Measurements from ENCODE around the gene RAB1B.

The RAB1B gene

DNA sequence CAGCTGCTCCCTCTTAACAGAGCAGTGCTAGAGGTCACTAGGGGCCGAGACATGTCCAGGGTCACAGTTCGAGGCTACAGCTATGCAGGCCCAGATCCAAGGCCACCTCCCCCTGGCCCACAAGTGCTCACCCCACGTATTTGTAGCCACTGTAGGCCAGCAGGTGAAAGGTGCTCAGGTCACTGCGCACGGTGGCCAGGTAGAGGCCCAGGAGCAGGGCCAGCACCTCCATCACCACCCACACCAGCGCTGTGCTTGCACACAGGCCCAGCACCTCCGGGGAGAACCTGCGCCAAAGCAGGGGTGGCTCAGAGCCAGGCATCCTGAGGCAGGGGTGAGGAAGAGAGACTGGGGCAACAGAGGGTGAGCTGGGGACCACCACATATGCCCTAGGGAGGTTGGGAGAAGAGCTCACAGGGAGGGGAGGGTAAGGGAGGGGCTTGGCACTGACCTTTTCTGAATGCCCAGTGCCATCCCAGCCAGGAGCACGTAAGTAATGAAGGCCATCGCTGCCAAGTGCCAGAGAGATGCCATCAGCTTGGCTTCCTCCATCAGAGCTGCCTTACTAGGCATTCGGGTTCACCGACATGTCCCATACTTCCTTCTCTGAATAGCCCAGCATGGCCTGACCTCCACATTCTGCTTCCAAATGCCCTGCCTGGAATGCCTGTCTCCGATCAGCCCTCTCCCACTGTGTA is 17.0 kb downstream of the RAB1B start:
- no peak for DNase-seq

DNA sequence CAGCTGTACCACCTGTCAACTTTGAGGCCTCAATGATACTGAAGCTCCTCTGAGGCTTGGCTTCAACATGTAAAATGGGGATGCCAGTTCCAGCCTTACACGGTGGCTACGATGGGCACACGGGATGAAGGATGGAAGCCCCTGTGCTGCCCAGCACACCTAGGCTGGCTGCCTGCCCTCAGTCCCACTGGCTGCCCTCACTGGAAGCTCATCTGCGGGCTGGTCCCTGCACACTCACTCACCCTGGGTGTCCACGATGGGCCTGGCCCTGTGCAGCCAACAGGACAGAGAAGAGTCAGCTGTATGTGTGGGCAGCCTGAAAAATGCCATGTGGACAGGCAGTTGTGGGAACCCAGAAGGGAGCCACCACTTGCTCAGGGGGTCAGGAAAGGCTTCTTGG is 18.3 kb downstream of the RAB1B start:
- no peak for DNase-seq

DNA sequence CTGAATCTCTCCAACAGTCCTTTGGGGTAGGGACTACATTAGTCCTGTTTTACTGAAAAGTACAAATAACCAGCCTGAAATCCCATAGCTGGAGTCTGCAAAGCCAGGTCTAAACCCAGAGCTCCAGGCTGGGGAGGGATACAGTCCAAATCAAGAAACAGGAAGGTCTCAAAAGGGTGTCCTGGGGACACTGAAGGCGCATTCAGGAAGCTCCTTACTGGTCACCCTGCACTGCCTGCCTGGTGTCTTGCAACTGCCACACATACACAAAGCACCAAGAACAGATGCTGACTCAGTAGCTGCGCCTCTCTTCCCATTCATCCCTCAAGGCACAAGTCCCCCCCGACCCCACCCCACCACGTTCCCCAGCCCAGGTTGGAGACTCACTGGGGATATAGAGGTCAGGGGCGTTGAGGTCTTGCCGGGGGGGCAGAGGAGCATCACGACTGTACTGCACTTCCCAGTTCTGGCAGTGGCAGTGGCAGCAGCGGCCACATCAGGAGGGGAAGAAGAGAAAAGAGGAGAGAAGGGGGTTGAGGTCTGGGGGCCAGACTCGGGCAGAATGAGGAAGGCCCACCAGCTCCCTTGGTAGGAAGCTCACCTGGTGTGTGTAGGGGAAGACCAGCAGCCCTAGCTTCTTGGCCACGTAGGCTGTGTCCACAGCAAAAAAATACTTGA is 18.9 kb downstream of the RAB1B start:
- no peak for DNase-seq

DNA sequence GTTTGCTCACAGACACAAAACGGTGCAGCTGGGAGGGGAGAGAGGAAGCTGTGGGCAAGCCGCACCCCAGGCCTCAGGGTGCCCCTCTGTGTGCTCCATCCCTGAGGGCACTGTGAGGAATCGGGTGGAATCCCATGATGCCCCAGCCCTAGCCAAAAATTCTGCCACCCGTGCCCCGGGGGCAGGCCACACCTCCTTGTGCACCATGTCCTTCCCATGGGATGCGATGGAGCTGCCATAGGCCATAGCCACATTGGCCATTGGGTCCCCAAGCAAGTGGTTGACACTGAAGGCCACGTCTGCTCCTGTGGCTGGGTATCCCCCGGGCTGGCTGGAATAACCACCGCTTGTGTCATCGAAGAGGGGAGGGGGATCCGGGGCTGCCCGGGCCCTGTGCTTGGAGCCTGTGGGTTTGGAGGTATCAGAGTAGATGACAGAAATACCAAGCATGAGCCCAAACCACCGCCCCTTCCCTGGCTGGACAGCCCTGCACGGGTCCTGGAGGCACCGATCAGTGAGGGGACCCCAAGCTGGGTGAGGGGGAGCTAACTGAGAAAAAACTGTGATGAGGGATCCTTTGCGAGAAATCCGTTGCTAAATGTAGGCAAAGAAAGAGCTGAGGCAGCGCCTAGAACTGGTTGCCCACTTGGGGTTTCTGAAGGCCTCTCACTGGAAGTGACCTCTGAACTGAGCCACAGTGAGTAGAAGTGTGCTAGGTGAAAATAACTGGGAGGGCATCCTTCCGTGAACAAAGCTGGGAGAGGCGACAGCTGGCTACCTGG is 19.6 kb downstream of the RAB1B start:
- DNase-seq: no peak

DNA sequence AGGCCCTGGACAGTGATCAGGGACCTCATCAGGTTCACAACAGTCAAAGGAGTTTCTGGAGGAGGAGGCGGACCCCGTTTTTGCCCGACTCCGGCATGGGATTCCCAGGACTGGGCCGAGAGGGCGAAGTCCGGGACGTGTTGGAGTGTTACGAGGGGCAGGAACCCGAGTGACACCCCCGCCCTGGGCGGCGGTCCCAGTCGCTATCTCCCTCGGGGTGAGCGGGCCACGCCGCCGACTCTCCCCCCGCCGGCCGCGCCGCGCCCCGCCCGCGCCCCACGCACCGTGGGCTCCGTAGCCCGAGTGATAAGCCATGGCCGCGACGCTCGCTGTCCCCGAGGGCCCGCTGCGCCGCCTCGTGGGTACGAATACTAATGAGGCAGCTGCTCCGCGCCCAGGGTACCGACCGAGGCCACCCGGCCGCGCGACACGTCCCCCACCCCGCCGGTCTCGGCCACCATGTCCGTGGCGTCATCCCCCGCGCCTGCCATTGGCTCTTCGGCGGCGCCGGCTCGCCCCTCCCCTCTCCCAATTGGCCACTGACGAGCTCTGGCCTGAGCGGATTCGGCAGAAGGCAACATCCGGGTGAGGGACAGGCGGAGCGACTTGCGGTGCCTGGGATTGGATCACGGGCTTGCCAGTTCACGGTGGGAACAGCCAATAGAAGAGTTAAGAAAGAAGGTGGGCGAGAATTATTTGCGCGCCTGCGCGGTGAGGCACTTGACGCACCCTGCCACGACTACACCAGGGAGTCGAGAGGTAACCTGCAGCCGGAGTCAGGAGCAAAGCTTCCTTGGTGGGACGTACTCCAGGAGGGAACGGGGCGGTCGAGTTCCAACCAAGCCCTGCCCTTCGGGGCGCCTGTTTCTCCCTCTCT is 20.5 kb downstream of the RAB1B start, which contains the start of gene YIF1A:
TSS of gene YIF1A (minus strand) at position 473 of the 877 bp plus-strand sequence. CDS start at position 315, 158 bp downstream.
- DNase-seq: peak; percentile 99

DNA sequence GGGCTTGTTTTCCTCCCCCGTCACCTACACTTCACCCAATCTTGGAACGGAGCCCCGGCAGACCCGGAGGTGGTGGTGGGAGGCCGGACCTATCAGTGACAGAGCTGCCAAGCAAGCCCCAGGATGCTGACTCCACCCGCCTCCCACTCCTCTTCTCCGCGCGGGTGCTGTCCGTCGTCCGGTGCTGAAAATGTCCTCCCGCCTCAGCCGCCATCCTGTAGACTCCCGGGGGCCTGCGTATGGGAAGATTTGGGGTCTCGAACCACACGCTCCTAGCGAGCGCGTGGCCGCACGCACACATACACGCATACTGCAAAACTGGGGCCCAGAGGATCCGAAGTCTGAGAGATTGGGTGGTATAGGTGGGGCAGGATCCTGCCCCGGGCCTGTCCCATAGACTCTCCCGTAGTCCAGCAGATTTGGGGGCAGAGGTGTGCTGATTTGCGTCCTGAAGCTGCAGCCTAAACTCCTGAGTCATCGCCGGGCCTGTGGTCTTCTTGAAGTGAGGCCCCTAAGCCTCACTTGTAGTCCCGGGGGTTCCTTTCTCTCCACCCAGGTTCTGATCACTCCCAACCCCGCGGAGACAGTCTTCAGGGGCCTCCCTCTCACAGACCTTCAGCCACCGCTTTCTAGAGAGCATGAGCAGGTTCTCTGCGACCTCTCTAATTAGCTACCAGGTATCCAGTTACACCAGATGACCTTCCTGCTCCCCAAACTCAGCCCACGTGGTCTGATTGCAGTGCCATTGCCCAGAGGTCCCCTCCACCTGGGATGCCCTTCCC is 21.3 kb downstream of the RAB1B start:
- no peak for DNase-seq

DNA sequence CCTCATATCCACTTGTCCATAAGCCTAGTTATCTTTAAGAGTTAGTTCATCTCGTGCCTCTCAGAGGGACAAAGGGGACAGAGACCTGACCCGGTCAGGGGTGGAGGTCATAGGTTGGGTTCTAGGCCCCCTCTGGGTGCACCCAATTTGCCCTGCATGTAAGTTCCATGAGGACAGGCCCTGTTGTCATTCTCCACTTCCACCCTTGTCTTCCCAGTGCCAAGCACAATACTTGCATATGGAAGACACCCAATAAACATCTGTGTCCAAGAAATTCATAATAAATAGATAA is 21.8 kb downstream of the RAB1B start:
- DNase-seq: no peak

DNA sequence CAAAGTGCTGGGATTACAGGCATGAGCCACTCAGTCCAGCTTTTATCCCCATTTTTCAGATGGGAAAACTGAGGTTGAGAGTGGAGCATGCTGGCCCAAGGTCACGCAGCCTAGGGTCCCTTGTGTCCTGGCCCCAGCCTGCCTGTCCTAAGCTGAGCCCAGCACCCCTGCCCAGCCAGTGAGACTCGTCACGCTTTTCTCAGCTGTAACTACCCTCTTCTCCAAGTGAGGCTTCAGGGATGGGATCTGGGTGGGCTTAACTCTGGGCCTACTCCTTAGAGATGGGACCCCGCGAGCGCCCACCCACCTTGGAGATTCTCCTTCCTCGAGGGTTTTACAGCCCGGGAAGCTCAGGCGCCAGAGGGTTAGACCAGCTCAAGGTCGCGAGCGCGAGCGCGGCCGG is 22.9 kb downstream of the RAB1B start:
- no peak for DNase-seq

DNA sequence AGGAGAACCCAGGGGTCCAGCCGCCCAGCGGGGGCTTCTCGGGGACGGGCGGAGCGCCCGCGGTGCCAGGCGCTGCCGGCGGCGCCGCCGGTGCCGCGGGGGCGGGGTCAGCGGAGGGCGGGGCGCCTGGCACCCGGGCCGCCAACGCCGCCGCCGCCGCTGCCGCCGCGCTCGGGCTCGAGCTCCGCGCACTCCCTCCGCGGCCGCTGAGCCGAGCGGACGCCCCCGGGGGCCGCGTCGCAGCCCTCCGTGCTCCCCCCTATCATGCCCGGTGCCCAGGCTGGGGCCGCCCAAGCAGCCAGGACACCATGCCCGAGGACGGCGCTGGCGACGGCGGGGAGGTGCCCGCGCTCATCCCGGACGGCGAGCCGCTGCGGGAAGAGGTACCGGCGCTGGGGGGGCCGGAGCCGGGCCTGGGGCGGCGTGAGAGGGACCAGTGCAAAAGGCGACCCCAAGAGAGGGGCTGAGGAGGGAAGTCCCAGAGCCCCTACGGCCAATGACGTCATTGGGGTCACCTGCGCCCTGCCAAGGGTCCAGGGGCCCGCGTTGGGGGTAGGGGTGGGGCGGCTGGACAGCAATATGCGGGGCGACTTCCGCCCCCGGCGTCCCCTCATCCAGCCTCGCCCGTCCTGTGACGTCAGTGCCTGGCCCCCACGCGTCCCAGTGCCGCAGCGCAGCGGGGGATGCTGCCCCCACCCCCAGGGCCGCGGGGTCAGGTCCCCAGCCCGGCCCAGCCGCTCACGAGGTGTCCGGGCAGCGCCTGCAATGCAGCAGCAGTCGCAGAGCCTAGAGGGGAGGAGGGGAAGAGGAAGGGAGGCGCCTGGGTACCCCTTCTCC is 23.5 kb downstream of the RAB1B start, which contains the start of gene TMEM151A:
TSS of gene TMEM151A (plus strand) at position 189 of the 837 bp plus-strand sequence. CDS start at position 309, 120 bp downstream.
- DNase-seq: no peak

DNA sequence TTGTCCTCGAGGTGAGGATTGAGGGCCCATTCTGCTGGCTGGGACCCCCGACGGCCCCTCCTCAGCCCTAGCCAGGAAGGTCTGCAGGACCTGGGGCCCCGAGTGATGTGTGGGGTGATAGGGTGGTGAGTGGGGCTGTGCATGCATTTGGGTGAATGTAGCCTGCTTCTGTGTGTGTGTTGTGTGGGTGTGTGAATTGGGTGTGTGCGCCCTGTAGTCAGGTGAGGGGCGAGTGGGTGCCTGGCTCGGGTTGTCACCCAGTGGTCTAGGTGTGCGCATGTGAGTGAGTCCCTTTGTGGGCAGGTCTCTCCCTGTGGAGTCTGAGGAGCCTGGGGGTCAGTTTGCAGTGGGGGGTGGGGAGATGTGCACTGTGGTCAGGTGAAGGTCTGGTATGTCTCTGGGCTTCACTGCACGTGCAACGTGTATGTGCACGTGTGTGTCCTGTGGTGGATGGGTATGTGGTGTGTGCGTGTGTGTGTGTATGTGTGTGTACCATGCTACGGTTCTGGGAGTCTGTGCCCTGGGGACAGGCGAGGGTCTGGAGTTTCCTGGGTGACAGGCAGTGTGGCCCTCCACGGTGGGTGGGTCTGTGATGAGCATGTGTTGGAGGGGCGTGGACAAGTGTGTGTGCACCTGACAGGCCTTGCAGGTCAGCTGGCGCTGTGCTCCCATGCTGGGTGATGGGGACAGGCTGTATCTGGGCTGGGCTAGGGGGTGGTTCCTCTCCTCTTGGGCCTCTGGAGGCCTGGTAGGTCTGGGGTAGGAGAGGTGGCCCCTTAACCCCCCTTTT is 24.3 kb downstream of the RAB1B start:
- no peak for DNase-seq

DNA sequence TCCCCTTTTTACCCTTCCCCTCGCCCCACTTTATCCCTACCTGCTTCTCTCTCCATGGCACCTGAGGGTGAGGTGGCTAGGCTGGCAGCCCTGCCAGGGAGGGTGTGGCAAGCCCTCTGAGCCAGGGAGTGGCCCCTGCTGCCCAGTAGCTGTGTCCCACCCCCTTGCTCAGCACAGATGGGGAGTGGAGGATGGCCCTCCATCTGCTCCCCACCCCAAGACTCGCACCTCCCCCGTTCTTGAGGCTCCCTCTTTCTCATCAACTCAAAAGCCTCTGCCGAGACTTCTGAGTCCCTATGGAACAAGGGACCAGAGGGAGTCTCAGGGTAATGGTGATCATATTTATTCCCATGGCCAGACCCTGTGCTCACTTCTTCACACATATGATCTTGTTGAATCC is 24.9 kb downstream of the RAB1B start:
- no peak for DNase-seq

DNA sequence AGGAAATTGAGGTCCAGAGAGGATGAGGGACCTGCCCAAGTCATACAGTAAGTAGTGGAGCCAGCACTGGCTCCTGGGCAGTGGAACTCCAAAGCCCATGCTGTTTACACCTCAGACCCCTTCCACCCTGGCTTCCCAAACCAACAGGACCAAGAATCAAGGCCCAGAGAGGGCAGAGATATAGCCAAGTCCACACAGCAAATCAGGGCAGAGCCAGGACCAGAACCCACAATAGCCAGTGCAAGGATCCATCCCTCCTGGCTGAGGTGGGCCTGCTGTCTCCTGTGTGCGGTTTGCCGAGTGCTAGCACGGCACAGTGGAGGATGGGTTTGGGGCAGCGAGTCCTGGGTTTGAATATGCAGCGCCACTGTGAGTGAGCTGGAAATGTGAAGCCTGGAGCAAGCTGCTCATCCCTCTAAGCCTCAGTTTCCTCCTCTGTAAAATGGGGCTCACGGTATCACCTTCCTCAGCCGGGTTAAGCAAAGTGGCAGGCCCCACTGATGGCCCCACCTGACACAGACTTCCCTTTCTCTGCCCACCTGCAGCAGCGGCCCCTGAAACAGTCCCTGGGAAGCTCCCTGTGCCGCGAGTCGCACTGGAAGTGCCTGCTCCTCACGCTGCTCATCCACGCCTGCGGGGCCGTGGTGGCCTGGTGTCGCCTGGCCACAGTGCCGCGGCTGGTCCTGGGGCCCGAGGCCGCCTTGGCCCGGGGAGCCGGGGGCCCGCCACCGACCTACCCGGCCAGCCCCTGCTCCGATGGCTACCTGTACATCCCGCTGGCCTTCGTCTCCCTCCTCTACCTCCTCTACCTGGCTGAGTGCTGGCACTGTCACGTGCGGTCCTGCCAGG is 25.6 kb downstream of the RAB1B start:
- DNase-seq: no peak

DNA sequence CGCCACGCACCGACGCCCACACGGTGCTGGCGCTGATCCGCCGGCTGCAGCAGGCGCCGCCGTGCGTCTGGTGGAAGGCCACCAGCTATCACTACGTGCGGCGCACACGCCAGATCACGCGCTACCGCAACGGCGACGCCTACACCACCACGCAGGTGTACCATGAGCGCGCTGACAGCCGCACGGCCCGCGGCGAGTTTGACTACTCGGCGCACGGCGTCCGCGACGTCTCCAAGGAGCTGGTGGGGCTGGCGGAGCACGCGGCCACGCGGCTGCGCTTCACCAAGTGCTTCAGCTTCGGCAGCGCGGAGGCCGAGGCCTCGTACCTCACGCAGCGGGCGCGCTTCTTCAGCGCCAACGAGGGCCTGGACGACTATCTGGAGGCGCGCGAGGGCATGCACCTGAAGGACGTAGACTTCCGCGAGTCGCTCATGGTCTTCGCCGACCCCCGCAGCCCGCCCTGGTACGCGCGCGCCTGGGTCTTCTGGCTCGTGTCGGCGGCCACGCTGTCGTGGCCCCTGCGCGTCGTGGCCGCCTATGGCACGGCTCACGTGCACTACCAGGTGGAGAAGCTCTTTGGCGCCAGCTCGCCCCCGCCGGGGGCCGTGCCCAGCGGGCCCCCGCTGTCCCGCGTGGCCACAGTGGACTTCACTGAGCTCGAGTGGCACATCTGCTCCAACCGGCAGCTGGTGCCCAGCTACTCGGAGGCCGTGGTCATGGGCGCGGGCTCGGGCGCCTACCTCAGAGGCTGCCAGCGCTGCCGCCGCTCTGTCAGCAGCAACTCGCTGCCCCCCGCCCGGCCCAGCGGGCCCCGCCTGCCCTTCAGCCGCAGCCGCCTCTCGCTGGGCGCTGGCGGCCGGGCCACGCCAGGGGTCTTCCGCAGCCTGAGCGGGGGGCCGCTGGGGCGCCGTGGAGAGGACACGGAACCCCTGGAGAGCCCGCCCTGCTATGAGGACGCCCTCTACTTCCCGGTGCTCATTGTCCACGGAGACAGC is 26.5 kb downstream of the RAB1B start:
- DNase-seq: no peak

DNA sequence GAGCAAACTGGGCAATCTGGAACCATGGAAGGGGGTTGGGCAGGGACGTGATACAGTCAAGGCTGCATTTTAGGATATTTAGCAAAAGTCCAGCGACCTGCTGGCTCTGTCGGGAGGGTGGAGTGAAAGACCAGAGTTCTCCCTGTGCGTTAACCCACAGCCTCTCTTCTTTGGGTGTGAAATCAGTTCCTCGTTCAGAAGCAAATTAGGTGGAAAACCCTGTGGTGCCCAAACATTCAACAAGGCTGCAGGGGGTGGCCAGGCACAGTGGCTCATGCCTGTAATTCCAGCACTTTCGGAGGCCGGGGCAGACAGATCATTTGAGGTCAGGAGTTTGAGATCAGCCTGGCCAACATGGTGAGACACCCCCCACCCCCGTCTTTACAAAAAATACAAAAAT is 29.2 kb downstream of the RAB1B start:
- no peak for DNase-seq

DNA sequence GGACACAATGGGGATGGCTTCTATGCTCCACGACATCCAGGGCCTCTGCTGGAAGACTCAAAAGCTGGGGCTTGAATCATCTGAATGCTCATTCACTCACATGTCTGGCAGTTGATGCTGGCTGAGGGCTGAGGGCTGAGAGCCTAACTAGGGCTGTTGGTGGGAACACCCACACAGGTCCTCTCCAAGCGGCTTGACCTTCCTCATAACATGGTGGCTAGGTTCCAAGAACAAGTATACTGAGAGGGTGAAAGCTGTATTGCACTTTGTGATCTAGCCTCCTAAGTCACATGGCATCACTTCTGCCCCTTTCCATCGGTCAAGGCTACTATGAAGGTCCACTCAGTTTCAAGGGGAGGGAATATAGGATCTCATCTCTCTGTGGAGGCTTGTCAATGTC is 30.7 kb downstream of the RAB1B start:
- DNase-seq: no peak

DNA sequence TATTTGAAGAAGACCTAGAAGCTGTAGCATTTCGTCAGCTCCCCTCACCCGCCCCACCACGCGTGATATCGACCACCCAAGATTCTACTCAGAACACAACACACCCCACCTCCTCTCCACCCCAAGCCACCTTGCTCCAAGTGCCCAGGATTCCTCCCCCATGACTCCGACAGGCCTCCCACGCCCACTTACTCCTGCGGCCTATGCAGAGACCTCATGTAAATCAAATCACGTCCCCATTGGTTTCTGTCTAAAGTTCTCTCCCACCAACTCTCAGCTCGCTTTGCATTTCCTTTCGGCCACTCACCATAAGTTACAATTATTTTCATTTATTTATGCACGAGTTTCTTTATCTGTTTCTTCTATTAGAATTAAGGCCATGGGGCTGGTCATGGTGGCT is 34.2 kb downstream of the RAB1B start:
- DNase-seq: no peak

DNA sequence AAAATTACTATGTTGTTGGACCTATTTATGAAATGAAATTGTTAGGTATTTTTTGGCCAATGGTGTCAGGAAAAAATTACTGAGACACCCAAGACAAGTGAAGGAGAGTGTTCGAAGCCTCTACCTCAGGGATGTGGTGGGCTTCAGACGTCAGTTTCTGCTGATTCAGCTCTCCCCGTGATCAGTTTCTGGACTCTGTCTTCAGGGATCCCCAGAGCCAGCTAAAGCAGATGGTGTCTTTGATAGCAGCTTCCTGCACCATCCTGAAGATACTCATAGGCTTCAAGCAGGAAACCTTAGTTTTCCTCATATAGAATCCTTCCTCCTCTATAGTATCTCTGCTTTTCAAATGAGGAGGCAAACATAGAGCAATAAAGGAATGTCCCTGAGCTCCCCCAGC is 41.0 kb downstream of the RAB1B start:
- no peak for DNase-seq

DNA sequence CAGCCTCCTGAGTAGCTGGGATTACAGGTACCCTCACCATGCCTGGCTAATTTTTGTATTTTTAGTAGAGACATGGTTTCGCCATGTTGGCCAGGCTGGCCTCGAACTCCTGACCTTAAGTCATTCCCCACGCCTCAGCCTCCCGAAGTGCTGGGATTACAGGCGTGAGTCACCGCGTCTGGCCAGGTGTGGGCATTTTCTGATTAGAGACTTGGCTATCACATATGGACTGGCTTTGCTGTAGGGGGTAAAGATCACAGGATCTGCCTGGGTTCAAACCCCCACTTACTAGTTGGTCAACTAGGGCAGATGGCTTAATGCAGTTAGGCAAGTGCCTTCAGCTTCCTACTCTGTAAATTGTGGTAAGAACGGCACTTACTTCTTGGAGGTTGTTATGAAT is 41.9 kb downstream of the RAB1B start:
- DNase-seq: no peak

Measured in NCI-H2081 treated with DMSO at 0.1 percent for 48 hours (cell line).